NT2/D1 (cell line): ENCODE results near the gene MAP1LC3B2.

ENCODE experiments used
- DNase-seq: peaks from one replicate; pipeline ENCODE4 v3.0.0-alpha.2; 2011; ENCODE audit warnings: low read depth, low spot score
- H3K27me3 ChIP-seq: 2 replicates; pipeline ENCODE4 v1.6.0; 2011; ENCODE audit warnings: mild to moderate bottlenecking; ENCODE audit not compliant: insufficient read length, insufficient read depth
- H3K36me3 ChIP-seq: 2 replicates; pipeline ENCODE4 v1.6.1; 2011; ENCODE audit warnings: mild to moderate bottlenecking, low read length, mixed read lengths; ENCODE audit not compliant: insufficient read depth, insufficient read length
- H3K4me1 ChIP-seq: 2 replicates; pipeline ENCODE4 v1.5.1; 2011; ENCODE audit not compliant: insufficient read depth, insufficient read length
- H3K4me3 ChIP-seq: 2 replicates; pipeline ENCODE4 v1.5.1; 2011; ENCODE audit warnings: low read depth; ENCODE audit not compliant: insufficient read length
- H3K9ac ChIP-seq: 2 replicates; pipeline ENCODE4 v1.6.0; 2011; ENCODE audit warnings: low read depth; ENCODE audit not compliant: insufficient read length
- H3K9me3 ChIP-seq: 2 replicates; pipeline ENCODE4 v1.5.1; 2011; ENCODE audit warnings: mild to moderate bottlenecking, low read length; ENCODE audit not compliant: insufficient read depth
- SUZ12 ChIP-seq: IDR thresholded peaks from 2 replicates; pipeline ENCODE4 v1.6.1; 2011; ENCODE audit not compliant: insufficient read length, insufficient read depth; ENCODE audit errors: extremely low read depth
- YY1 ChIP-seq: IDR thresholded peaks from 2 replicates; pipeline ENCODE4 v1.6.1; 2011; ENCODE audit not compliant: insufficient read length, insufficient read depth
- ZNF274 ChIP-seq: IDR thresholded peaks from 2 replicates; pipeline ENCODE4 v1.6.1; 2011; ENCODE audit warnings: mild to moderate bottlenecking, low read depth, low read length

The MAP1LC3B2 gene

DNA sequence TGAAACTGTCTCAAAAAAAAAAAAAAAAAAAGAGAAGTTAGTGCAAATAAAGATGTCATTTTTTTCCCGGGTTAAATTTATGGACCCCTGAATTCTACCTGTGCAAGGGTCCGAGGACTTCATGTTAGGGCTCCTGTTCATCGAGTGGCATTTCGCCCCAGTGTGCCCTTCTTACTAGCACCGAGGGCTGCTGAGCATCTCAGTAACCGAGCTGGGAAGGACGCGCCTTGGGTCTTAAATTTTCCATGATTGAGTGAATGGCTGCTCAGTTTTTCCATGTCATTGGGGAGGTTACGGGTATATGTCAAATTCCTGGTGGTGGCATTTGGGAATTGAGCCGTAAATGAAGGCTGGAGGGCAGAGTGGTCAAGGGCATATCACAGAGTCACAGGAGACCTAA is 34.9 kb upstream of the MAP1LC3B2 start:
- Histone ChIP-seq H3K9ac (no peak overlapping the region), H3K4me3 (no peak overlapping the region), H3K36me3 (no peaks in the 10 kb centered on the region), H3K4me1 (peaks cover 10% of the 10 kb centered on the region), H3K9me3 (no peaks in the 10 kb centered on the region), H3K27me3 (no peaks in the 10 kb centered on the region)
- TF ChIP-seq YY1 (no peak), SUZ12 (no peak), ZNF274 (no peak)
- DNase-seq = no peak

- no peaks in the 10 kb centered on the region for H3K9me3 ChIP-seq
- H3K4me1 ChIP-seq = peaks cover 10% of the 10 kb centered on the region
- no peak overlapping the region for H3K4me3 ChIP-seq
- no peak overlapping the region for H3K9ac ChIP-seq
- DNase-seq = peak; percentile 83
- TF ChIP-seq YY1 (no peak), SUZ12 (no peak), ZNF274 (no peak)
- no peaks in the 10 kb centered on the region for H3K27me3 ChIP-seq
- no peaks in the 10 kb centered on the region for H3K36me3 ChIP-seq
Observed at GRCh38 chr12:116524964-116525379, 34.2 kb upstream of the MAP1LC3B2 start.

- H3K9me3 ChIP-seq = no peaks in the 10 kb centered on the region
- peak overlapping the region; percentile 51 for H3K9ac ChIP-seq
- no peaks in the 10 kb centered on the region for H3K27me3 ChIP-seq
- H3K36me3 ChIP-seq = no peaks in the 10 kb centered on the region
- TF ChIP-seq ZNF274 (no peak), YY1 (no peak), SUZ12 (no peak)
- DNase-seq = no peak
- H3K4me1 ChIP-seq = peaks cover 10% of the 10 kb centered on the region
- no peak overlapping the region for H3K4me3 ChIP-seq
Observed at GRCh38 chr12:116525418-116526001, 33.7 kb upstream of the MAP1LC3B2 start.

DNA sequence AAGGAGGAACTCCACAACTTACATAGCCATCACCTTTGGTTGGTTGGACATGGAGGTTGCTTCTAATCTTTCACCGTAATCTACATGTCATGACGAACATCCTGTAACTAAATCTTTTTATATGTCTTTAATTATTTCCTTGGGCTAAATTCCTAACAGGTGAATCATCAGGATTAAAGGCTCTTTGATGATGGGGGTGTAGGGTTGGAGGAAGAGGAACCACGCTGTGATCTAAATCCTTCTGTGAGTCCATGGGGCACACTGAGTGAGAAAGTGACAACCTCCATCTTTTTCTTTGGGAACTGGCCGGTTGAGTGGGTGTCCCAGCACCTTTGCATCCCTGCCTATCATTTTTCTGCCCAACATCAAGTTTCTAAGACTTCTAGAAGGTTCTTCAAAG is 31.1 kb upstream of the MAP1LC3B2 start:
- Histone ChIP-seq H3K9me3 (no peaks in the 10 kb centered on the region), H3K9ac (no peak overlapping the region), H3K4me3 (no peak overlapping the region), H3K4me1 (peaks cover 9% of the 10 kb centered on the region), H3K27me3 (no peaks in the 10 kb centered on the region), H3K36me3 (no peaks in the 10 kb centered on the region)
- TF ChIP-seq YY1 = no peak
- TF ChIP-seq SUZ12 = no peak
- no peak for TF ChIP-seq ZNF274
- no peak for DNase-seq

GRCh38 chr12:116528498-116528897 is 30.7 kb upstream of the MAP1LC3B2 start:
- Histone ChIP-seq H3K9ac (no peak overlapping the region), H3K27me3 (no peaks in the 10 kb centered on the region), H3K4me3 (no peak overlapping the region), H3K9me3 (no peaks in the 10 kb centered on the region), H3K36me3 (no peaks in the 10 kb centered on the region), H3K4me1 (peaks cover 9% of the 10 kb centered on the region)
- no peak for DNase-seq
- TF ChIP-seq SUZ12 = no peak
- no peak for TF ChIP-seq ZNF274
- no peak for TF ChIP-seq YY1

DNA sequence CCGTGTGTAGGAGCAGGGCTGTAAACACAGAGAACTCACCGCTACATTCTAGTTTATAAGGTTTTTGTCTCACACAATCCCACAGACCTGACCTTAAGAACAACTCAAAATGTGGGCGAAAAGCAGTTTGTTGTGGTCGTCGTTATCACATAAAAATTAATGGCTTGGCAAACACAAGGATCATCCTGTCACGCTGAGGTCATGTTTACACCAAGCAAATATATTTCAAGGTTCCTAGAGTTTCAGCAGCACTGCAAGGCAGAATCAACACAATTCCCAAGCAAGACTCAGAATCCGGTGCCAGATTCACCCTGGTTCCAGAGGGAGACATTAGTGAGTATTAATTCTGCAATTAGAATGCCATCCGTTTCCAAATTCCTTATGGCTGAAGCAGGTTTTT is 30.1 kb upstream of the MAP1LC3B2 start:
- peaks cover 9% of the 10 kb centered on the region for H3K4me1 ChIP-seq
- TF ChIP-seq SUZ12 (no peak), ZNF274 (no peak), YY1 (no peak)
- H3K9ac ChIP-seq = no peak overlapping the region
- no peak overlapping the region for H3K4me3 ChIP-seq
- no peaks in the 10 kb centered on the region for H3K36me3 ChIP-seq
- H3K9me3 ChIP-seq = no peaks in the 10 kb centered on the region
- no peak for DNase-seq
- H3K27me3 ChIP-seq = no peaks in the 10 kb centered on the region

DNA sequence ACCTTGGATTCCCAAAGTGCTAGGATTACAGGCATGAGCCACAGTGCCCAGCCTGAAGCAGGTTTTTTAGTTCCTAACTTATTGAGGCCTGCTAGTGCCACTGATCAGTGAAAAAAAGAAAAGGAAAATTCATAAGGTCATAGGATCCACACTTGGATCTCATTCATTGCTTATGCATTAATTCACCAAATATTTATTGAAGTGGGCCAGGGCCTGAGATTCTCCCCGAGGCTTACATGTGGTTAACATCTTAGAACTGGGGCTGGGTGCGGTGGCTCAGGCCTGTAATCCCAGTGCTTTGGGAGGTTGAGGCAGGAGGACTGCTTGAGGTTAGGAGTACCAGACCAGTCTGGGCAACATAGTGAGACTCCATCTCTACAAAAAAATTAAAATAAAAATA is 29.5 kb upstream of the MAP1LC3B2 start:
- no peak overlapping the region for H3K4me3 ChIP-seq
- H3K36me3 ChIP-seq = no peaks in the 10 kb centered on the region
- H3K9ac ChIP-seq = no peak overlapping the region
- TF ChIP-seq SUZ12 (no peak), ZNF274 (no peak), YY1 (no peak)
- no peaks in the 10 kb centered on the region for H3K9me3 ChIP-seq
- H3K27me3 ChIP-seq = no peaks in the 10 kb centered on the region
- no peak for DNase-seq
- H3K4me1 ChIP-seq = peaks cover 5% of the 10 kb centered on the region
